Ramos (cell line): ENCODE measurements around the gene PSMC3.

Experiments
- in situ Hi-C: fragments of 300-500 bp; cut with MboI; formaldehyde crosslinking; loops from one replicate; pipeline ENCODE4 v1.14.3; 2022; ENCODE audit warnings: low sequenced_read_pairs; ENCODE audit not compliant: unreplicated experiment

The PSMC3 gene

DNA sequence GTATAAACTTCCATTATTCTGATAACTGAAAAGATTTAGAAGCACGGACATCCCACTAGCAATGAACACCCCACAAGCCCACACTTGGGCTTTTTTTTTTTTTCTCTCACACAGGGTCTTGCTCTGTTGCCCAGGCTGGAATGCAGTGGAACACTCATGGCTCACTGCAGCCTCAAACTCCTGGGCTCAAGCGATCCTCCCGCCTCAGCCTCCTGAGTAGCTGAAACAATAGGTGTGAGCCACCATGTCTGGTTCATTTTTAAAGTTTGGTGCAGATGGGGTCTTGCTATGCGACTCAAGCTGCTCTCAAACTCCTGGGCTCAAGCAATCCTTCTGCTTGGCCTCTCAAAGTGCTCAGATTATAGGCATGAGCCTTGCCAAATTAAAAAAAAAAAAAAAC is 19.6 kb upstream of the PSMC3 start:
- in situ Hi-C loops: loop anchor here (25.0 kb wide), 1 partner anchor 584 kb away; no protein-coding TSS in a partner anchor

- in situ Hi-C loops: loop anchor here (25.0 kb wide), 1 partner anchor 582 kb away; no protein-coding TSS in a partner anchor
These were observed 17.6 kb upstream of the PSMC3 start for GRCh38 chr11:47443817-47444216.

DNA sequence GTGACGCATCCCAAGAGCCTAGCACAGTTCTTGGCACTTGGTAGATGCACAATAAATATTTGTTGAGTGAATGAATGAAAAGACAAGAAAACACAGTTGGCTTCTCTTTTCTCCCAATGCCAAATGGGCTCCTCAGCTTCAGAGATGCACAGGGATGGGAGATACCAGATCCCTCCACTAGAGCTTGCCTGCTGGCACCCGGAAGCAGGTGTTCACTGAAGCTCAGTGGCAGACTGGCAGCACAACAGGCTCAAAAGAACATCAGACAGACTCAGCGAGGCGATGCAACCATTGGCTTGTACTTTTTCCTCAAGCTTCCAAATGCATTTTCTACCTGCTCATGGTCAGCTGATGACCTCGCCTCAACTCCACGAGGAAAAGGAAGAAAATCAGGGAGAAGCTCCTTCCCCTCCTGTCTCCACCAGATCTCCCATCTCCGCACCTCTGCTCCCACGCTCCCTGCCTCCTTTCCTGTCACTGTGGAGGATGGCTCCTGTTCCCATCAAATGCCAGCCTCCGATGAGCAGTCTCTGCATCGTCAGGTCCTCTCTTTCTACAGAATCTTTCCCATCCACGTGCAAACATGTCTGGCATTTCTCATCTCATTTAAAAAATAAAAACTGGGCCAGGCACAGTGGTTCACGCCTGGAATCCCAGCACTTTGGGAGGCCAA is 16.9 kb upstream of the PSMC3 start:
- in situ Hi-C loops: loop anchor here (25.0 kb wide), 1 partner anchor 581 kb away; no protein-coding TSS in a partner anchor

DNA sequence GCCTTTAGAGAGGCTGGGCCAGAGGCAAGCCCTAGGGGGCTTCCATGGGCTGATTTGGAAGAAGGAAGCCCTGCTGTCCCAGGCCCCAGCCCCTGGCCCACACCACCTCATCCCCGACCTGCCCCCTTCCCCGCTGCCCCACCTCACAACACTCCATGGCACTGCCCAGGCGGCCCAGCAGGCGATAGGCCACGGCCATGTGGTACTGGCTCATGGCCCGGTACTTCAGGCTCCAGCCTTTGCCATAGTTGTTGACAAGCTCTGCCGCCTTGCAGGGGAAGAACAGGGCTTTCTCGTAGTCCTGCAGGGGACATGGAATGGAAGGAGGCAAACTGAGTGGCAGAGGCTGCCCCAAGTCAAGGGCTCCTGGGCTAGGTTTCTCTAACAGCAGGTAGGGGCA is 16.3 kb upstream of the PSMC3 start:
- in situ Hi-C loops: loop anchor here (25.0 kb wide), 1 partner anchor 580 kb away; no protein-coding TSS in a partner anchor

DNA sequence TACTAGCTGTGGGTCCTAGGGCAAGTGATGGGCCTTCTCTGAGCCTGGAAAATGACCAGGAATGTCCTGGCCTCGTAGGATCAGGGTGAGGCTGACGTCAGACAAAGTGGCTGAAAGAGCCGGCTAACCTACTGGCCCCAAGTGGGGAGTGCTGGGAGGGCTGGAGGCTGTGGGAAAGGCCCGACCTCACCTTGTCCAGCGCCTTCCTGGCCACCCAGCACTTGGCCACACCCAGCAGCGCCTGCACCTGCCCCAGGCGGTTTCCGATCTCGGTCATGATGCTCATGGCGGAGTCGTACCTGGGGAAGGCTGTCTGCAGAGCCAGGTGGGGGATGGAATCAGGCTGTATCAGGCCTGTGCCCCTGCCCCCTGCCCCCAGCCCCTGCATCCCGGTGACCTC is 15.2 kb upstream of the PSMC3 start:
- in situ Hi-C loops: loop anchor here (25.0 kb wide), 1 partner anchor 579 kb away; no protein-coding TSS in a partner anchor

DNA sequence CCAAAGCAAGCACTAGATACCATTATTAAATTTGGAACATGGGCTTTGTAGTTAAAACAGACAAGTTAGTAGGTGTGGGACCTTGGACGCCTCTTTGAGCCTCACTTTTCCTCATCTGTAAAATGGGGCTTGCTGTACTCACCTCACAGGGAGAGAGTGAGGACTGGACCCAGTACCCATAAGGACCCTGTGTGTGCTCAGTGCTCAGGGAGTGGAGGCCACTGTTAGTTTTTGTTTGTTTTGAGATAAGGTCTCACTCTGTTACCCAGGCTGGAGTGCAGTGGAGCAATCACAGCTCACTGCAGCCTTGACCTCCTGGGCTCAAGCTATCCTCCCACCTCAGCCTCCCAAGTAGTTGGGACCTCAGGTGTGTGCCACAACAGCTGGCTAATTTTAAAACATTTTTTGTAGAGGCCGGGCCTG is 13.8 kb upstream of the PSMC3 start:
- in situ Hi-C loops: loop anchor here (25.0 kb wide), 1 partner anchor 578 kb away; no protein-coding TSS in a partner anchor

DNA sequence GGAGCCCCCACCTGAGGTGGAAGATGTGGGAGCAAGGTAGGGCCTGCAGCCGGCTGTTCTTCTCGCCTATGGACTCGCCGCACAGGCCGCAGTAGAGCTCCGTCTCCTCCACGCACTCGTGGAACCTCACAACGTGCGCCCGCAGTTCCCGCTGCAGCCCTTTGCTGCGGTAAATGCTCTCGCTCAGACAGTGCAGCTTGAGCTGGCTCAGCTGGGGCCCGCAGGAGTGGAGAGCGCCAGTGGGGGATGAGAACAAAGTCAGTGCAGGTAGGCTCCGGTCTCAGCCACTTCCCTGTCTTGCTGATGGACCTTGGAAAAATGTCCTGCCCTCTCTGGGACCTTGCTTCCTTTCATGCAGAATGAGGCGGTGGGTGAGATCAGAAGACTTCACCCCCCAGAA is 12.5 kb upstream of the PSMC3 start:
- in situ Hi-C loops: loop anchor here (25.0 kb wide), 1 partner anchor 576 kb away; no protein-coding TSS in a partner anchor

DNA sequence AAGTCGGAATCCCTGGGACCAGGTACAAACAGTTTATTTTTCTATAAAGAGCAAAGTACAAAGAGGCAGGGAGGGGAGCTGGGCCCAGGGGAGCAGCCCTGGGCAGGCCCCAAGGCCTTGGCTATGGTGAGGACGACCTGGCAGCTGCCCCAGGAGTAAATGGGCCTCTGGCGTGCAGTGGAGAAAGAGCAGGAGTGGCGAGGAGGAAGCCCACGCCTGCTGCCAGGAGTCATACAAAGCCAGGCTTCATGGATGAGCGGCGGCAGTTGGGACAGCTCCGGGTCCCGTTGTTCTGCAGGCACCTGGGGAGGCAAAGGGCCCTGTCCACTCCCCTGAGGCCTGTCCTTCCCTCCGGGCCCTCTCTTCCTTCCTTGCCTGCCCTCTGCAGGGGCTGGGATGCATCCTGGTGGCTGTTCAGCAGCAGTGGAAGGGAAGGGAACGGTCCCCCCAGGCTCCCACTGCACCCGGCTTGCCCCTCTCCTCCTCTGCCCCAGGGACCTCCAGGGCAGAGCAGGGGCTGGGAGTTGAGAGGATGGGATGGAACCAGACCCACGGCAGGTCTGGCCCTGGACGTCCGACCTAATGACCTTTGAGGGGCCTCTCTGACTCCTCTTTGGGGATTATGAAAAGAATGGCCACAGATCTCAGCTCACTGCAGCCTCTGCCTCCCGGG is 11.6 kb upstream of the PSMC3 start:
- in situ Hi-C loops: loop anchor here (25.0 kb wide), 1 partner anchor 576 kb away; no protein-coding TSS in a partner anchor

DNA sequence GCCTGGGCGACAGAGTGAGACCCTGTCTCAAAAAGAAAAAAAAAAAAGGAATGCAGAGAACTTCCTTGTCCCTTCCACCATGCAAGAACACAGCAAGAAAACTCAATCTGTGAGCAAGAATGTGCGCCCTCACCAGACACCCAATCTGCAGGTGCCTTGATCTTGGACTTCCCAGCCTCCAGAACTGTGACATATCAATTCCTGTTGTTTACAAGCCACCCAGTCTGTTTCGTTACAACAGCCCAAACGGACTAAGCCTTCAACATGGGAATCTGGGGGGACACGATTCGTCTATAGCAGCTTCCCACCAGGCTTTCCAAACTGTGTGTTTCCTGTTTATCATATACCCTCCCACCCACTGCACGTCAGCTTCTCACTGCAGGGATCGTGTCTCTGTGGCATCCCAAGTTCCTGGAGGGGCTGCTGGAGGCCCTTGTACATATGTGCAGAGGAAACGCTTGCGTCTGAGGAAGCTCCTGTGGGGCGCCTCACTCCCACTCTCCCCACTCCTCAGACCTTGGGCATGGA is 11.0 kb upstream of the PSMC3 start:
- in situ Hi-C loops: loop anchor here (25.0 kb wide), 1 partner anchor 575 kb away; no protein-coding TSS in a partner anchor

- in situ Hi-C loops: loop anchor here (25.0 kb wide), 1 partner anchor 574 kb away; no protein-coding TSS in a partner anchor
These were observed 10.5 kb upstream of the PSMC3 start for GRCh38 chr11:47436726-47437125.

DNA sequence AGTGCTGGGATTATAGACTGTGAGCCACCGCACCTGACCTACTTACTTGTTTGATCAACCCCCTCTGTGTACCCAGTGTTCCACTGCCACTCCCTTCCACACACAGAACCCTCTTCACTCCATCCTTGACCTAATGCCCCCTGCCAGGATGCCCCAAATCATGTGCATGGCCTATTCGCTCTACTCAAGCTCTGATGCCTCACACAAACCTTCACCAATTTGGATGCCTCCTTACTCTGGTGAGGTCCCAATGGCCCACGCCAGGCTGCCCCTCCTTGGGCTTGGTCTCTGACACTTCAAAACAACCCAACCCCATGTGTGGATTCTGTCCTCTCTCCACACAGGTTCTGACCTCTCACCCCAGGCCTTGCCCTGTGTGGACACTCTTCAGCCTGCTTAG is 9.4 kb upstream of the PSMC3 start:
- in situ Hi-C loops: loop anchor here (25.0 kb wide), 1 partner anchor 573 kb away; no protein-coding TSS in a partner anchor

DNA sequence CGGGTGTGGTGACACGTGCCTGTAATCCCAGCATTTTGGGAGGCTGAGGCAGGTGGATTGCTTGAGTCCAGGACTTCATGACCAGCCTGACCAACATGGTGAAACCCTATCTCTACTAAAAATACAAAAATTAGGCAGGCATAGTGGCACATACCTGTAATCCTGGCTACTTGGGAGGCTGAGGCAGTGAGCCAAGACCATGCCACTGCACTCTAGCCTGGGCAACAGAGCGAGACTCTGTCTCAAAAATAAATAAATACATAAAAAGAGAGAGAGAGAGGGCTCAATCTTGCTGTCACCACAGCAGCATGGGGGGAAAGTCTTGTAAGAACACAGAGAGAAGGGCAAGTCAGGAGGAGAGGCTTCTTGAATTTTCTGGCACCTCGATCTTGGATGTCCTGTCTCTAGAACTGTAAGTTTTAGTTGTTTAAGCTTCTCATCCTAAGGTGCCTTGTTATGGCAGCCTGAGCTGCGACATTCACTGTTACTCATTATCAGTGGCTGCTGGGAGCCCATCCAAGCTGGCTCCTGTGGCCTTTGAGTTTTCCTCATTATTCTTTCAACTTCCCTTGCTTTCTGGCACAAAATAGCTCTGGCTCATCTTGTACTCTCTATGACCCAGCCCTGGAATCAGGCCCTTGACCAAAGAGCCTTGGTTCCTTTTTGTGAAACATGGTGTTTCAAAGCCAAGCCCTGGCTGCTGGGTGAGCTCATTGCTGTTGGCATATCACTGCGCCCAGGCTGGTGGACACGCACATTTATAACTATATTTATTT is 8.0 kb upstream of the PSMC3 start:
- in situ Hi-C loops: loop anchor here (25.0 kb wide), 1 partner anchor 572 kb away; no protein-coding TSS in a partner anchor

DNA sequence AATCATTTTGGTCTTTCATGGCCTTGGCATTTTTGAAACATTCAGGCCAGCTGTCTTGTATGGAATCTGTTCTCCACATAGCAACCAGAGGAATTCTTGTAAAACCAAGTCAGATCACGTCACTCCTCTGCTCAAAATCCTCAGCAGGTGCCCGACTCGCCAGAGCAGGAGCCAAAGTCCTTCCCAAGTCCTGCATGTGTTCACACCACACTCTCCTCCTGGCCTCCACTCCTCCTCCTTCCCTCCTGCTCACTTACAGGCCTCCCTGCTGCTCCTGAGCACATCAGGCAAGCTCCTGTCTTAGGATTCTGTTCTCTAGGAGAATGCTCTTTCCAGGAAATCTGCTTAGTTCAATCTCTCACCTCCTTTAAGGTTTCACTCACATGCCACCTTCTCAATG is 6.9 kb upstream of the PSMC3 start:
- in situ Hi-C loops: loop anchor here (25.0 kb wide), 1 partner anchor 571 kb away; no protein-coding TSS in a partner anchor

GRCh38 chr11:47431356-47432083 is 5.3 kb upstream of the PSMC3 start:
- in situ Hi-C loops: loop anchor here (25.0 kb wide), 1 partner anchor 569 kb away; no protein-coding TSS in a partner anchor

DNA sequence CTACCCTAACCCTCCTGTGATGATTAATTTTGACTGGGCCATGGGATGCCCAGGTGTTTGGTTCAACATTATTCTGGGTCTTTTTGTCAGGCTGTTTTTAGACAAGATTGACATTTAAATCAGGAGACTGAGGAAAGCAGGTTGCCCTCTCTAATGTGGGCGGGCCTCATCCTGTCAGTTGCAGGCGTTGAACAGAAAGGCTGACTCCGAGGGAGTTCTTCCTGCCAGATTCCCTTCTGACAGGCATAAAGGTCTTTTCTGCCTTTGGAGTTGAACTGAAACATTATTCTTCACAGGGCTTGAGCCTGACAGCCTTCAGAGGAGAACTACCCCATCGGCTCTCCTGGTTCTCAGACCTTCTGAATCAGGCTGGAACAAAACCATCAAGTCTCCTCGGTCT is 4.3 kb upstream of the PSMC3 start:
- in situ Hi-C loops: loop anchor here (25.0 kb wide), 1 partner anchor 568 kb away; no protein-coding TSS in a partner anchor

GRCh38 chr11:47425611-47426010 is 628 bp downstream of the PSMC3 start:
- in situ Hi-C loops: loop anchor here (25.0 kb wide), 1 partner anchor 563 kb away; no protein-coding TSS in a partner anchor

DNA sequence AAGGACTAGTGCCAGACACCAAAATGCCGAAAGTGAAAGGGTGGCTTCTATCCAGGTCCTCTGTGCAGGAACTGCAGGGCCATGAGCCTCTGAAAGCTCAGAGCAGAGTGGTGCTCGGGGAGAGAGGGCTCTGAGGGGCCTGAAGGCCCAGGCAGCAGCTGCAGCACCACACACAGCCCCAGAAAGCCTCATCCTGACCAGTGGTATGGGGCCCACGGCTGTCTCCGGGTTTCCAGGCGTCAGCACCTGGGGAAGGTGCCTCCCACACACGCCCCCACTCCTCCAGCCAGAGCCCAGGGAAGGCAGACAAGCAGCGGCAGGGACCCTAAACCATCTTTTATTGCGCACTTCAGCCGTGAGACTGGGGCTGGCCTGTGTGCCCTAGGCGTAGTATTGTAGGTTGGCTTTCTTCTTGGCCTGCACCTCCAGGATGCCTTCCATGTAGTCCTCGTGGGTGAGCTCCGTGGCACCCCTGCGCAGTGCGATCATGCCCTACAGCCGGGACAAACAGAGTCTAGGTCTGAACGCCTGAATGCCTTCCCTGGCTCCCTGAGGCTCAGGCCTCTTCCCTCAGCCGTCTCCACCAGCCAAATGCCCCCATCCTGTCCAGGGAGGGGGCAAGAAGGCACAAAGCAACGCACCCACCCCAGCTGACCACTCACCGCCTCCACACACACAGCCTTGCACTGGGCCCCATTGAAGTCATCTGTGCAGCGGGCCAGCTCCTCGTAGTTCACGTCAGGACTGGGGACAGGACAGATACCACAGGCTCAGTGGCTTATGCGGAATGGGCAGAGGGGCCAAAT is 7.6 kb downstream of the PSMC3 start:
- in situ Hi-C loops: no loop called here

DNA sequence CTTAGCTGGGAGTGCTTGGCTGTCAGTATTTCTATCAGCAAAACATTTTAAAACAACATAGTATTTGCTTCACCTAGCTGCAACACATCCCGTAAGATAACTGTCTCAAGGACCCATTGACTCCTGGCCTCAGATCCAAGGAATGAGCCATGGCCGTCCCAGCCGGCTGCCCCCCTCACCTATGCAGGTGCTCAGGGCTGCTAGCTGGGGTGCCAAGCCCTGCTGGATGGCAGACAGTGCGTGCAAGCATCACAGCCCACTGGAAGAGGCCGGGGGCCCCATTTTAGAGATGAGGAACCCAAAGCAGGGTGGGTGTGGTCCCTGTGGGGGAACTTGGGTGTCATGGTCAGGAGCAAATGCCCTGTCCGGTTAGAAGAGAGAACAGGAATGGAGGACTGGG is 8.5 kb downstream of the PSMC3 start:
- in situ Hi-C loops: no loop called here
